Amygdala (tissue), 56 donors: ENCODE data around the gene PDE7B.
A peak's percentile ranks its signal among the peaks of the same experiment; 100 is the strongest.

Experiments used
- DNase-seq, 56 donors: peaks; one replicate each; lab custom pipeline; 2025; lab: John Stamatoyannopoulos, UW

Gene PDE7B

GRCh38 chr6:135851442-135852271, at the start of gene PDE7B:
Gene PDE7B (plus strand): TSS chr6:135851701.
- DNase-seq = peak in 44 of 56 donors; percentile 3 to 80 (median 46)

- no peak for DNase-seq
These were observed 49.6 kb upstream of the PDE7B start for GRCh38 chr6:135801755-135802465.

GRCh38 chr6:135810486-135810885, 41.0 kb upstream of the PDE7B start:
- DNase-seq = no peak

GRCh38 chr6:135811170-135811569, 40.3 kb upstream of the PDE7B start:
- DNase-seq = no peak

GRCh38 chr6:135811644-135812526, 39.6 kb upstream of the PDE7B start:
- no peak for DNase-seq

- no peak for DNase-seq
These were observed 38.1 kb upstream of the PDE7B start for GRCh38 chr6:135813401-135813800.

- DNase-seq = no peak
These were observed 37.5 kb upstream of the PDE7B start for GRCh38 chr6:135814043-135814442.

- DNase-seq = no peak
These were observed 36.3 kb upstream of the PDE7B start for GRCh38 chr6:135815216-135815615.

GRCh38 chr6:135817035-135817434, 34.5 kb upstream of the PDE7B start:
- no peak for DNase-seq

GRCh38 chr6:135819665-135820064, 31.8 kb upstream of the PDE7B start:
- DNase-seq = no peak

GRCh38 chr6:135820340-135820739, 31.2 kb upstream of the PDE7B start:
- DNase-seq = no peak

GRCh38 chr6:135823851-135824250, 27.6 kb upstream of the PDE7B start:
- no peak for DNase-seq

- DNase-seq = no peak
These were observed 25.2 kb upstream of the PDE7B start for GRCh38 chr6:135826236-135826804.

- no peak for DNase-seq
These were observed 23.5 kb upstream of the PDE7B start for GRCh38 chr6:135828021-135828420.

GRCh38 chr6:135830452-135830881, 21.0 kb upstream of the PDE7B start:
- no peak for DNase-seq

GRCh38 chr6:135831016-135831415, 20.5 kb upstream of the PDE7B start:
- DNase-seq = peak in 3 of 56 donors; percentile 5 to 13 (median 9)

- DNase-seq = no peak
These were observed 19.3 kb upstream of the PDE7B start for GRCh38 chr6:135832166-135832565.

- no peak for DNase-seq
These were observed 17.7 kb upstream of the PDE7B start for GRCh38 chr6:135833771-135834170.

GRCh38 chr6:135837735-135838449, 13.6 kb upstream of the PDE7B start:
- DNase-seq = no peak

- DNase-seq = no peak
These were observed 12.4 kb upstream of the PDE7B start for GRCh38 chr6:135839121-135839520.
